ENCODE results near the gene DPYD. TPM values are rescaled to one million over a fixed set of nuclear protein-coding genes. Genes with fewer than 3 reads are reported as not detected.

Gene DPYD
- total and polyA plus RNA-seq, 11 donors: 2.6 to 38.4 (median 7.8) TPM

- no peak overlapping the region for H3K4me3 ChIP-seq
- DNase-seq (no peak), ATAC-seq (no peak)
- 75 to 93% (median 90%) methylated on average over 3 of the region's 3 CpGs for WGBS, 4 donors
- peaks cover 0 to 10% (median 0%) of the 10 kb centered on the region in 12 donors for H3K9me3 ChIP-seq
- TF ChIP-seq POLR2A (IDR thresholded peaks at IDR 0.05) (no peak), CTCF (IDR thresholded peaks at IDR 0.05) (no peak)
- intact Hi-C loops (cut with DNase I): no loop called here
- no peaks in the 10 kb centered on the region for H3K36me3 ChIP-seq
- no peaks in the 10 kb centered on the region for H3K4me1 ChIP-seq
- H3K27ac ChIP-seq: no peak overlapping the region
- H3K27me3 ChIP-seq: no peaks in the 10 kb centered on the region
Measured at GRCh38 chr1:97396463-97396862, 524.4 kb downstream of the DPYD start.

GRCh38 chr1:97392701-97393100 lies 528.1 kb downstream of the DPYD start:
- Histone ChIP-seq H3K4me1 (no peaks in the 10 kb centered on the region), H3K36me3 (no peaks in the 10 kb centered on the region), H3K4me3 (no peak overlapping the region), H3K27me3 (no peaks in the 10 kb centered on the region), H3K27ac (no peak overlapping the region), H3K9me3 (peaks cover 0 to 10% (median 0%) of the 10 kb centered on the region in 12 donors)
- ATAC-seq (no peak), DNase-seq (no peak)
- TF ChIP-seq POLR2A (IDR thresholded peaks at IDR 0.05) (no peak), CTCF (IDR thresholded peaks at IDR 0.05) (no peak)
- intact Hi-C loops (cut with DNase I): no loop called here

DNA sequence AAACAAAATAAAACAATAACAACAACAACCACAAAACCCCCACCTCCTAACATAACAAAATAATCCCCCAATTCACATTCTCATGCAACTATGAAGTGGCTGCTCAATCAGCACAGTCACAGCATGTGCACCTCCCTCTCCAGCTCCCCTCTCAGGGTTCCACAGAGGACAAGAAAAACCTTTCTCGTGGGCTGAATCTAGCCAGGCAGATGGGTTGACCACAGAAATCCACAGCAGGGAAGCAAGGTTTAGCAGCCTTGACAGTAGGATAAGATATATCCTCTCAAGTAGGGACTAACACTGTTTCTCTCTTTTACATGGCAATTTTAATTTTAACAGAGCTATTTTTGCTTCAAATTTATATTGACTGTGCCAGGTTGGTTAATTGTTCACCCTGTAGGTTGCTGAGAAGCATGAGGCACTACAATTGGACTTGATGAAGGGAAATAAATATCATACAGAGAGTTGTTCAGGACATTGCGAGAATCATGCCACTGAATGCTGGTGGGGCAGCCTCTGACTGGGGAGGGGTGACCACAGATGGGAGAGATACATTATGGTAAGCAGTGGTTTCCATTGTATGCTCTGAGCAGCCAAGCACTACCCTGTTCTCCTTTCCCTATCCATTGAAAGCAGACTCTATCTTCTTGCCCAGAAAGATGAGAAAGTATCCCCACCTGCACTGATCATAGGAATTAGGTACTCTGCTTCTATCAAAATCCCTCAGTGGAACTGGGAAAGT lies 535.1 kb downstream of the DPYD start:
- TF ChIP-seq CTCF (IDR thresholded peaks at IDR 0.05) (no peak), POLR2A (IDR thresholded peaks at IDR 0.05) (no peak)
- H3K27ac ChIP-seq: no peak overlapping the region
- no peaks in the 10 kb centered on the region for H3K9me3 ChIP-seq
- H3K4me3 ChIP-seq: no peak overlapping the region
- no peak for ATAC-seq
- H3K27me3 ChIP-seq: no peaks in the 10 kb centered on the region
- DNase-seq: no peak
- intact Hi-C loops (cut with DNase I): no loop called here
- H3K36me3 ChIP-seq: peaks cover 0 to 3% (median 0%) of the 10 kb centered on the region in 9 donors
- peaks cover 0 to 5% (median 0%) of the 10 kb centered on the region in 12 donors for H3K4me1 ChIP-seq
- WGBS, 4 donors: 90 to 95% (median 94%) methylated on average over 2 of the region's 2 CpGs

DNA sequence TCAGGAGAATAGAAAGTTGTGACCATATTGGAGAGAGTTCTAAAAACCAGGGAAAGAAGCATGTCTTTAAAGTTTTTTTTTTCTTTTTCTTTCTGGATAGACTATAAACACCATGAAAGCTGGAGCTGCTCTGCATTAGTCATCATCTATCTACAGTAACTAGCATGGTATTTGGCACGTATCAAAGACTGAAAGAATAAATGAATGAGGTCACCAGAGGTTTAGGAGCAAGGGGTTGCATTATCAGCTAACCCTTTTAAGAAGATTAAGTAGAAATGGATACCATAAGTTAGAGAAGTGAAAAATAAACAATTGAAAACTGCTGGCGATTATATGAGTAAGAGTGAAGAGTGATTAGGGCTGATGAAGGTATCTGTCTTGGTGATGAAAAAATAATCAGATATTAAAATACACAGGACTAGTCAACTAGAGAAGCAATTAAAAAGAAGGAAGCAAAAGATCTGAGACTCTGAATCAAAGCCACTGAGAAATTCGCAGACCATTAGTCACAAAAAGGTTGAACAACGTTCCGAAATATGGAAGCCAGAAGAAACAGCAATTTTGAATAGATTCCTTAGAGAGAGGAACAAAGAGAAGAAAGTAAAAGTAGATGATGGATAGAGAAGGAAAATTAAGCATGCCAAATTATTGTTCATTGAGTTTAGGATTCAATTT lies 536.4 kb downstream of the DPYD start:
- DNase-seq (no peak), ATAC-seq (peak in 3 of 4 donors; percentile 34 to 93 (median 54))
- Histone ChIP-seq H3K9me3 (no peaks in the 10 kb centered on the region), H3K27me3 (no peaks in the 10 kb centered on the region), H3K36me3 (peaks cover 0 to 6% (median 0%) of the 10 kb centered on the region in 9 donors), H3K4me1 (peaks cover 0 to 5% (median 0%) of the 10 kb centered on the region in 12 donors), H3K4me3 (no peak overlapping the region), H3K27ac (no peak overlapping the region)
- 71 to 74% (median 73%) methylated on average over 5 of the region's 5 CpGs for WGBS, 4 donors
- intact Hi-C loops (cut with DNase I): no loop called here
- TF ChIP-seq POLR2A (IDR thresholded peaks at IDR 0.05) (no peak), CTCF (IDR thresholded peaks at IDR 0.05) (no peak)
